ENCODE measurements around the gene FOXN3.

The FOXN3 gene

DNA sequence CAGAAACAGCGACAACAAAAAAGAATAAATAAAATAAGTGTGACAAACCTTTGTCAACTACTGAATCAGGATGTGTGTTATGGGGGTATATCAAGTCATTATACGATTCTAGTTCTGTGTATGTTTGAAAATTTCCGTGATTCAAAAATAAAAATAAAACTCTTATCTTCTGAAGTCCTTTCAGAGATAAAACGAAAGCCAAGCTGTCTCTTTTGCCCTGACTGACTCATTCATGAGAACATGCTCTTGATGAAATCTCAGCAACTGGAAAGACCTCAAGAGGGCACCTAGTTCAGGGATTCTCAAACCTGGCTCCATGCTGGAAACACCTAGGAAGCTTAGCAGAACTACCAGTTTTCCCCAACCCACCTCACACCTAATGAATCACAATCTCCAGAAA is 9.2 kb downstream of the FOXN3 start:
- DNase-seq: no peak

DNA sequence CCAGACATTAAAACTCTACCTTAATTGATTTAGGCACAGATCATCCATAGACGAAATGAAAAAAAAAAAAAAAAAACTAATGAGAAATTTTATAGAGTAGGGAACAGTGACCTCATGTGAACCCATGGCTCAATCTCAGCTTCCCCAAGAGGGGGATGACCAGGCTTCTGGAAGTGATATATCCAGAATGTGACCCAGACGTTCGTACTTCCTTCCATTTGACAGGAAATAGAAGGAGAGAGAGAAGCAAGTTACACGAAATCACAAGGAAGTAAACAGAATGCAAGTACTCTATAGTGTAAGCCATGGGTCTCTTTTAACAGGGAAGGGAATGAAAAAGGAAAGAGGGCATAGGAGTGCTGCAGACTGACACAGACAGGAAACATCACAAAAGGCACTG is 10.1 kb downstream of the FOXN3 start:
- DNase-seq: no peak

DNA sequence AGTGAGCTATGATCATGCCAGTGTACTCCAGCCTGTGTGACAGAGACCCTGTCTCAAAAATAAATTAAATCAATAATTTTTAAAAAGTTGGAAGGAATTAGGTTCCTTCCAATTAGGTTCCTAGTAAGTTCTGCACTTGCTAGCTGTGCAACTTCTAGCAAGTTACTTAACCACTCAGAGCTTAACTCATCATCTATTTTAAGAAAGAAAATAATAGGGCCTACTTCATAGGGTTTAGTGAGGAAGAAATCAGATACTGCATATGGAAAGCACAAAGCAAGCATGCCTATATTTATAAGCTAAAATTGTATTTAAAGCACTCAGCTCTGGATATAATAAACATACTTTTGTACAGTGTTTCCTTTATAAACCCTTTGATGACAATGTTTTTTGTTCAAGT is 10.7 kb downstream of the FOXN3 start:
- no peak for DNase-seq

DNA sequence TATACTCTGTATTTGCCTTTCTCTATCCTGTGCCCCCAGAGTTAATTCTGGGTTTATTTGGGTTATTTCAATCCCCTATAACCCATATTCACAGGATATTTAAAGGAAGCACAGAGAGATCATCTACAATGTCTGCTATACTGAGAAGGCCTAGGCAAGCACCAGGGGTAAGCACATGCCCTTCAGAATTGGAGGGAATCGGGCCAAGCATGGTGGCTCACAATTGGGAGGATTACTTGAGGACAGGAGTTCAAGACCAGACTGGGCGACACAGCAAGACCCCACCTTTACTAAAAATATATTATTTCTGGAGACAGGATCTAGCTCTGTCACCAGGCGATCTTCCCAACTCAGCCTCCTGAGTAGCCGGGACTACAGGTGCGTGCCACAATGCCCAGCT is 11.3 kb downstream of the FOXN3 start:
- DNase-seq: no peak

DNA sequence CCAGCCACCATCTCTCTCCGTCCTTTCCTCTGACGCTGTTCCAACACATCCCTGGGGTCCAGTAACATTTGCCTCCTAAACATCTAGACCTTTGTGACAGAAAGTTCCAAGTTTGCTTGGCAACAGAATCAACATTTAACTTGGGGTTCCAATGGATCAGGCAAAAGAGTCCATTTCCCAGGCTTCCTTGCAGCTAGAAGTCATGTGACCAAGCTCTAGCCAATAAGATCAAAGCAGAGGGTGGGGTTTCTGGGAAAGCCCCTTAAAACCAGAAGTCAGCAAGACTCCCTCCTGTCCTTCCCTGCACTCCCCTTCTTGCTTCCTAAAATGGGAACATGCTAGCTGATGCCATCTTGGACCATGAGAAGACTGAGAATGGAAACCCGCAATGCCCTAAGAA is 14.7 kb downstream of the FOXN3 start:
- DNase-seq: no peak

DNA sequence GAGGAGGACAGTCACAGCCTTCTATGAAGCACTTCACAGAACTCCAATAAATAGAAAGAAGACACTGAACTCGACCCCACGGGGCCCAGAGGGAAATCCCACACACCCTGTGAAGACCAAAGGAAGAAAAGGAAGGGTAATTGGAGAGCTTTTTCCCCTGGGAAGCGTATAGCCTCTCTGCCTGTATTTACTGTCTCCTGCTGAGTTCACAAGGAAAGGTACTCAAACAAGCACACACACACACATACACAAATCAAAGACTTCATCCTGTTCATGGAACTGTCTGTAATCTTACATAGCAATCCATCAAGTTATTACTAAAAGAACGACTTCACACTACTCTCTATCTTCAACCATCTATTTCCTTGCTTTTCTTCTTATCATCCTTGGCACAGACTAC is 15.3 kb downstream of the FOXN3 start:
- no peak for DNase-seq

DNA sequence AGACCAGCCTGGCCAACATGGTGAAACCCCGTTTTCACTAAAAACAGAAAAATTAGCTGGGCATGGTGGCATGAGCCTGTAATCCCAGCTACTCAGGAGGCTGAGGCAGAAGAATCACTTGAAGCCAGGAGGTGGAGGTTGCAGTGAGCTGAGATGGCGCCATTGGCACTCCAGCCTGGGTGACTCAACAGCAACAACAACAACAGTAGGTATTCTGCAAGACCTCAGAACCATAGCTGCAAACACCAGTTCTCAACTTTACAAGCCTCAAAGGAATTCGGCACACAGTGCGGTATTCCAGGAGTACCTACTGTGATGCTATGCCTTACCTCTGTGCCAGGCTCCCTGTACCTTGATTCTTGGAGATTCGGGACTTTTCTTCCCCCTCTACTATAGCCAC is 15.8 kb downstream of the FOXN3 start:
- peak; percentile 11 for DNase-seq

DNA sequence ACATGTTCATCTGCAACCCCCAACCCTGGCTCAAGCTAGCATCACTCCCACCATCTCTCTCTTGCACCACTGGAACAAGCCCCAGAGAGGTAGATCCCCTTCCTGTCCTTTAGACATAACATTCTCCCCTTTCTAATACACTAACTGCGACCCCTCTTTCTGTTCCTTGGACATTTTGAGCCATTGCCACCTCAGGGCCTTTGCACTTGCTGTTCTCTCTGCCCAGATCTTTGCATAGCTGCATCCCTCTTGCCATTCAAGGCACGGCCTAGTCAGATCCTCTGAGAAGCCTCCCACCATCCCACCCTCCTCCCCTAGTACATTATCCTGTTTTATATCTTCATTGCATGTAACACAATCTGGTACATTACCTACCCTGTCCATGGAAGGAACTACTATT is 16.5 kb downstream of the FOXN3 start:
- DNase-seq: no peak

DNA sequence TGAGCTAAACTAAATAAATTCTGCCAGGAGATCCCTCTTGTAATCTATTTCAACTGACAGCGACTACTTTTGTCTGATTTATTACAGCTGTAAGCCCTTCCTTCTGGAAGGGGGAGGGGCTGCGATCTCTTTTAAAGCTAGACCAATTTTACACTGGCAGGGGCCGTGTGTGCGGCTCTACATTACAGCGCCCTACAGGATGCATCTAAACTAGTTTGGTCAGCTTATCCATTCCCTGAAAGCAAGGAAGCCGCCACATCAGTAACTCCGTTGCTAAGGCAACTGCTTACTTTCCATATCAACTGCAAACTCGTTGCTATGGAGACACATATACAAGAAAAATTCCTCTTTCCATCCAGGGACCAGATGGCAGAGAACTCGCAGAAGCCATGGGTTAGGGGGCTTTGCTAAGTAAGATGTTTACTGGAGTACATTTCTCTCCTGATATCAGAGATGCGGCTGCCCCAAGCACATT is 17.4 kb downstream of the FOXN3 start:
- peak; percentile 13 for DNase-seq

DNA sequence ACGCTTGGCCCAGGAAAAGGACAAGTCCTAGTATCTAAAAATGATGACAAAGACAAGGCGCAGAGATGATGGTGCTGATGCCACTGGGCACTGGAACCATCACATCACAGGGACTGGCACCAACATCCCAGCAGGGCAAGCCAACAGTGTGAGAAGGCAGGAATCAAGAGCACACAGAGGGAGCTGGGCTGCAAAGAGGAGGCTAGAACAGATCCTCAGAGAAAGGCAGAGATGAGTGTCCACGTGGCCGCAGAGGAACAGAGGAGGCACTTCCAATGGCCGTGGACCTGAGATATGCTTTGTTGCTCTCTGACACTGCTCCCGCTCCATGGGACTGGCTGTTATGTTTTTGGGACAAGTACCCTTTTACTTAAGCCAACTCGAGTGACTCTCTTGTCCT is 17.9 kb downstream of the FOXN3 start:
- no peak for DNase-seq

DNA sequence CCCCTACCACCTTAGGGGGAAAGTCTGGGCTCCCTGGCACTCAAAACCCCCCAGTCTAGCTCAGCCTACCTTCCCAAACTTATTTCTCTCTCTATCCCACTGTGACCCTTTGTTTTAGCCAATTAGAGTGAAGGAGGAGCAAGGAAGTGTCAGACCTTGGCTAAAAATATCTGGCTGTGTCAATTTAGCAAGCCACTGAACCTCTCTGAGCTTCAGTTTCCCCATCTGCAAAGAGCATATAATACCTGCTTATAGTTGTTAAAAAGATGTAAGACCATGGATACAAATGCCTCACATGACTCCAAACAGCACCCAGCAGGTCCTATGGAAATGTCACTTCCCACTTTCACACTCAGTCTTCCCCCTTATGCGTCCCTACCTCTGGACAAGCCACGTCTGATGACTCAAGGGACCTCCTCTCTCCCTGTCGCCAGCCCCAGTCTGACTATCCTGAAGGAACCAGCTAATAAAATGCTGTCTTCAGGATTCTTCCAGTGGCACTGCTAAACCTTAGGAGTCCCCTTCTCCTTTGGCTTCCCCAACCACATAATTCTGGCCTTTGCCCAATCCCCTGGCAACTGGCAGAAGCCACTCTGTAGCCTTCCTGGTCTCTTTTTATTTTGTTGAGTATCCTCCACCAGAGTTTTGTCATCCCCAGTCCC is 19.3 kb downstream of the FOXN3 start:
- DNase-seq: no peak

DNA sequence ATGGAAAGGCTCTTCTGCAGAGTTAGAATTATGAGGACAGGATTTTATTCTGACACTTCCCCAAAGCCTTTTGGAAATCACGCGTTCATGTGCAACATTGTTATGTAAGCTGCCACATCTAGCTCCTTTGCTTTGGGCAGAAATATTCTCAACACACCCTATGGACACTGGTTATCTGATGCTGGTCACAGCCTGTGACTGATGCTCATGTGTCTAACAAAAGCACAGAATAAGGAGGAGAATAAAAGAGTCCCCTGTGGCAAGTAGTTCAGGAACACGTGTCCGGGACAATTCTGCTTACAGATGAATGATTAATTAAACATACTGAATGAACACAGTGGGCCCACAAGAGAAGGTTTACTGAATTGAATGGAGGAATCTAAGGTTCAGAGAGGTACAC is 22.1 kb downstream of the FOXN3 start:
- DNase-seq: no peak

DNA sequence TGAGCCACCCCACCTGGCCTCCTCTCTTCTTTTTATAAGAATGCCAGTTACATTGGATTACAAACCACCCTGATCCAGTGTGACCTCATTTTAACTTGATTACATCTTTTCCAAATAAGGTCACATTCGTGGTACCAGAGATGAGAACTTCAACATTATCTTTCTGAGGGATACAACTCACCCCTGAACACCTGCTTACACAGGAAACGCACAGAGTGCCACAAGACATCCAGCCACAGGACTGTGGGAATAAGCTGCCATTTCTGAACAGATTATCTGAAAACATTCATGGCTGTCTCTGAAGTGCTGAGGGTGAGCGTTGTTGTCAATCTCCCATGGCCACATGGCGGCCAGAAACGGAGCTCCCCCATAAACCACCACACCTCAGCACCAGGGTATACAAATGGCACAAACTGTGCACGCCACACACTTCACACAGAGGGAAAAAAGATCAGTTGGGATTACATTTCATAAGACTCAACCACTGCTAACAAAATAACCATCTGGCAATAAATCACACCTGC is 23.7 kb downstream of the FOXN3 start:
- DNase-seq: no peak

DNA sequence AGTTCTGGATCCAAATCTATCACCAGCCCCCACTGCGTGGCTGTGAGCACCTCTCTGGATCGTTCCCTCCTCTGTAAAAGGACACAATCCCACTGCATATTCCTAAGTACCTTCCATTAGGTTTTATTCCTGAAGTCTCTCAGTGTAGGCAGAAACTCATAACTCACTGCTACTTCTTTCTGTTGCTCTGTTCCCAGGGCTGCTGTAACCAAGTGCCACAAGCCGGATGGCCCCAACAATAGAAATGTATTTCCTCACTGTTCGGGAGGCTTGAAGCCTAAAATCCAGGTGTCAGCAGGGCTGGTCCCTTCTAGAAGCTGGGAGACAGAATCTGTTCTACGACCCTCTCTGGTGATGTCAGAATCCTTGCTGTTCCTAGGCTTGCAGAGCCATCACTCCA is 24.9 kb downstream of the FOXN3 start:
- no peak for DNase-seq

DNA sequence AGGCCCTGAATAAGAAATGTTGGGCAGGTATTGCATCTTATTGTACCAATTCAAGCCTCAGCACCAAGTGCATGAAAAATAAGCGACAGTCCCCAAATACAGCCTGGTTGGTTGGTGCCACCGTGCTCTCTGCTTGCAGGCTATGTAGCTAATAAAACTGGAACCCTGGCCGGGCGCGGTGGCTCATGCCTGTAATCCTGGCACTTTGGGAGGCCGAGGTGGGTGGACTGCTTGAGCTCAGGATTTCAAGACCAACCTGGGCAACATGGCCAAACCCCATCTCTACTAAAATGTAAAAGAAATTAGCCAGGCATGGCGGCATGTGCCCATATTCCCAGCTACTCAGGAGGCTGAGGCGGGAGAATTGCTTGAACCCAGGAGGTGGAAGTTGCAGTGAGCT is 25.5 kb downstream of the FOXN3 start:
- DNase-seq: no peak

DNA sequence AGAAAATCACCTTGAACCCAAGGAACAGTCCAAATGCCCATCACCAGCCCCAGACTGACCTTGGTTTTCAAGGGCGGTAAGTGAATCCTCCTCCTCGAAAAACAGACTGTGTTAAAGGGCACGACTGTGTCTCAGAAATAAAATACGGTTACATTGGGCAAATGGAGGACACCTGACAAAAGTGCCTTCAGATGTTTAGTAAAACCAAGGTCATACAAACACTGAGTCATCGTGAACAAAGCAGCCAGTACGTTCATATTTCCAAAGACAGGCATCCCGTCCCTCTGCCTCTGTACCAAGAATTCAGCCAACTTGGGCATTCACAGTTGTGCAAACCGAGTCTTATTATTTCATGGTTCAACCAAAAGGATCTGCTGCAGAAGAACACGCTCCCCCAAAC is 25.9 kb downstream of the FOXN3 start:
- no peak for DNase-seq

DNA sequence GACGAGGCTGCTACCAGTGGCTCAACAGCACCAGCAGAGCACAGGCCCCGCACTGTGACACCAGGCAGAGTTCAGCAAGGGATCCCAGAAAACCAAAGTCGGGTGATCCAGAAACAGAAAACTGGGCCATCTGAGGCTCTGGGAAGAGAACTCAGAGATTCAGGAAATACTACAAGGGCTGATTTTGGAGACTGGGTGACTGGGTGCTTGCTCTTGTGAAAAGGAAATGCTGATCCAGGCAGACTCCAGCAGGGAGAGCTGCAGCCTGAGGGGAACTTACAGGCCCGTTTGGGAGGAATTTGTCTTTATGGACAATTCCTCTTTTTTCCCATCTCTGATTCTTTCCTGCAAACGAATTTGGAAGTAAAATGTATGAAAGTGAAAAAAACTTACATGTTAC is 28.2 kb downstream of the FOXN3 start:
- DNase-seq: peak; percentile 12

DNA sequence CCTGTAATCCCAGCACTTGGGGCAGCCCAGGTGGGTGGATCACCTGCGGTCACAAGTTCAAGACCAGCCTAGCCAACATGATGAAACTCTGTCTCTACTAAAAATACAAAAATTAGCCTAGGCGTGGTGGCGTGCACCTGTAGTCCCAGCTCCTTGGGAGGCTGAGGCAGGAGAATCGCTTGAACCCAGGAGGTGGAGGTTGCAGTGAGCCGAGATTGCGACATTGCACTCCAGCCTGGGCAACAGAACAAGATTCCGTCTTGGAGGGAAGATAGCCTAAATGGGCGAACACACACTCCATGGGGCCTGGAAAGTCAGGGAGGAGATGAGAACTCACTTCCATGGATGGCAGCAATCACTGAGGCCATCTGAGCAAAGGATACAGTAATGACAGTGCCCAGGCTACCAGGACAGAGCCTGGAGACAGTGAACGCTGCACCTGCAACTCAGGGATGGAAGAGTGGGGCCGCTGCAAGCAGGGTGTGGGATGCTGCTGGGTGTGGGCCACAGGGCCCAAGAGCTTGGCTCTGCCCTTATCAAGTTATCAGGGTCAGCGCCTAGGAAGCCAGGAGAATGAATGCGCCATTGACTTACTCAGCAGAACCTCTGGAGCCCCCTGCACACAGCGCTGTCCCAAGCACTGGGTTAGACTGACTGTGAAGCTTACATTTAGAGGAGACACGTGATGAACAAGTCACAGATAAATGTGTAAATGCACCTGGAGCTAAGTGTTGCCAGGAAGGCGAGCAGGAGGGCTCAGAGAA is 28.9 kb downstream of the FOXN3 start:
- no peak for DNase-seq

DNA sequence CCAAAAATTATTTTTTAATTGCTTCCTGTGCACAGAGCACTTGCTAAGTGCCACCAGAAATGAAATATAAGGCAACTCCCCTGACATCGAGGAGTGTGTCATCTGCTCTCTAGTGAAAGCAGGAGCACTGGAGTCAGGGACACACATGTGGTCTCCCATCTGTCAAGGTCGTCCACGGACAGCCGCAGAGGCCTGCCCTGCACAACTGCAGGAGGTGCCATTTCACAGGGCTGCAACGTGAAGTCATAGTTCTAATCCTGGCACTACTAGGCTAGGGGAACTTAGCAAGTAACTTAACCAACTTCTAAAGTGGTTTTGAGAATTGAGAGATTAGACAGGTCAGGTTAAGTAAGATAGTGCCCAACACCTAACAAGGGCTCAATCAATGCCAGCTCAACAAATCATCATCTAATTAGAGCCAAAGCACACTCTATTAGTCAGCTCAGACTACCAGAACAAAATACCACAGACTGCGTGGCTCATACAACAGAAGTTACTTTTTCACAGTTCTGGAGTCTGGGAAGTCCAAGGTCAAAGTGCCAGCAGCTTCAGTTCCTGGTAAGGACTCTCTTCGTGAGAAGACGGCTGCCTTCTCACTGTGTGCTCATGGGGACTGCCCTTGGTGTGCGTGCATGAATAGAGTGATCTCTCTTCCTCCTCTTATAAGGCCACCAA is 30.7 kb downstream of the FOXN3 start:
- DNase-seq: no peak

DNA sequence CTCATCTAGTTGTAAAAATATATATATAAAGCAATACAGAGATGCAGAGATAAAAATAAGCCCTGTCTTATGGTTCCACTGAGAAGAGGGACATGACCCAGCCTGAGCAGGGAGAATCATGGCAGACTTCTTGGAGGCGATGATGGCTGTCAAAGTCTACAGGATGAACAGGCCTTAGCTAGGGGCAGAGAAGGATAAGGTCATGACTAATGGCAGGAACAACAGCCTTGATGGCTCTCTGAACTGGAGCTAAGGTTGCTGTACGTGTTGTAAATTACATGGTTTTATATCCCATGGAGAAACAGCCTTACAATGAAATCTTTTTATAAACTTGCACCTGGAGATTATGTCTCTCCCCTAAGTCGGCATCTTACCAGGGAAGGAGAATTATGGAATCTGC is 32.4 kb downstream of the FOXN3 start:
- DNase-seq: no peak

DNA sequence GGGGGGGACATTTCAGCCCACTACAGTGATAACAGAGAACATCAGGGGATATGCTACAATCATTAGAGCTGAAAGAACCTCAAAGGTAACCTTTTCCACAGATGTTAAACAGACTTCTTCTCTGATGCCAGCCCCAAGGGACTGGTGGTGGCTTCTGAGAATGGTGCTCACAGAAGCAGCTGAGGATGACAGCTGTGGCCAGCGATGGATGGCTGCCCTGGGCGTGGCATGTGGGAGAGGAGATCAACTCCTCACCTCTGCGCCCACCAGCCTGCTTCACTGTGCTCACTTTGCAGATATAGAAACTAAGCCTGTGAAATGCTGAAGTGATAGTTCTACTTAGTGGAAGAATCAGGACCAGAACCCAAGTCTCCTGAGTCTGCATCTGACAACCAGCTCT is 33.0 kb downstream of the FOXN3 start:
- DNase-seq: no peak

DNA sequence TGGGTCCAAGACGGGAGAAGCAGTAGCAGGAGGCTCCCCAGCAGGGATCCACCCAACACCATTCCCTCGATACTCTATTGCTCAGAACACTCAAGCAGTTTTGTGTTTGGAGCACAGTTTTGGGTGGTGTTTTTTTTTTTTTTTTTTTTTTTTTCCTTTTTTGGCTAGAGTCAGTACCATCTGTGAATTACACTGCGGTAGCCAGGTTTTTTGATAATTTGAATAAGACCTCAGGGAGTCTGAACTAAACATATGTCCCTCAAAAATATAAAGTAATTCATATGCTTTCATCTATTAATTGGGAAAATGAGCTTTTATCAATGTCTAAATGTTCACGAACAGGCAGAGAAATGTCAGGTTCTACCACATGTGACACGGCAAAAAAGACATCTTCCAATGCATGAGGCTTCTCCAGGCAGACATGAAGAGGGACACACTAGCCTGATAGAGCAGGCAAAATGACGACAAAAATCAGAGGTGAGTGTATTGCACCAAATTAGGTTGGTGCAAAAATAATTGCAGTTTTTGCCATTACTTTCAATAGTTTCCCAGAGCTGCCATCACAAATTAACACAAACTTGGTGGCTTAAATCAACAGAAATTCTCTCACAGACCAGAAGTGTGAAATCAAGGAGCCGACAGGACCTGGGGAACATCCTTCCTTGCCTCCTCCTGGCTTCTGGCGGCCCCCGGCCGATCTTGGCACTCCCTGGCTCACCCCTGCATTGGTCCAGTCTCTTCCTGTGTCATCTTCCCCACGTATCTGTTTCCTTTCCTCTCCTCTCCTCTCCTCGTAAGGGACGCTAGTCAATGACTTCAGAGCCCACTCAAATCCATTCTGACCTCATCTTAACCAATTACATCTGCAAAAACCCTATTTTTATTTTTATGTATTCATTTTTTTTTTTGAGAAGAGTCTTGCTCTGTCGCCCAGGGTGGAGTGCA is 33.9 kb downstream of the FOXN3 start:
- DNase-seq: no peak

DNA sequence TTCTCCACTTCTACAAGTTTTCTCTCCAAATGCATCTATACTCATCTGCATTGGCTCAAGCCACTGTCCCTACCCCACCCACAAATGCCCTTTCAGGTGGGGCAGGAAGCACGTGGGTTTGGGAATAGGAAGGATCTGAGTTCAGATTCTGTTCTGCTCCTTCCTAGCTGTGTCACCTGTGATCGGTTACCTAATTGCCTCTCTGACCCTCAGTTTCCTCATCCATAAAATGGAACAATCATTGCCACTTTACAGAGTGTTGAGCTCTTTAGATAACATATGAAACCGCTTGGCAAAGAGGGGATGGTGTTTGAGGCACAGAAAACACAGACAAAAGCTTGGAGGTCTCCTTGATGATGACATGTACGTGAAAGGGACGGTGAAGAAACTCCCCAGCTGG is 34.5 kb downstream of the FOXN3 start:
- DNase-seq: no peak
